Bronchial epithelial cell (primary cell): ENCODE results near the gene RALGAPA2. TPM values are rescaled to one million over a fixed set of nuclear protein-coding genes. Genes with fewer than 3 reads are reported as not detected.

Source experiments
- DNase-seq: peaks from one replicate; pipeline ENCODE4 v3.0.0-alpha.2; 2010; ENCODE audit warnings: low read depth
- FAIRE-seq: peaks from 2 replicates; lab custom pipeline; 2011; peaks lifted over from hg19 to GRCh38; lab: Jason Lieb, UNC
- H3K27me3 ChIP-seq: 2 replicates; pipeline ENCODE4 v1.5.1; 2011; ENCODE audit warnings: low read length; ENCODE audit not compliant: control insufficient read depth, insufficient read depth
- H3K36me3 ChIP-seq: 2 replicates; pipeline ENCODE4 v1.5.1; 2011; ENCODE audit warnings: low read length; ENCODE audit not compliant: control insufficient read depth, insufficient read depth
- H3K4me3 ChIP-seq: 2 replicates; pipeline ENCODE4 v1.5.1; 2011; ENCODE audit warnings: mild to moderate bottlenecking, low read depth, low read length, control low read depth
- total RNA-seq: library from RNA; depleted of rRNA; stranded (reverse); fragments of >200 nt; gene quantifications from 2 replicates; pipeline ENCODE4 v1.2.1, GENCODE V29; 2014
- TF ChIP-seq, protein P1 (sequence below): IDR thresholded peaks from 2 replicates; pipeline ENCODE4 v1.5.1; 2011; ENCODE audit warnings: mild to moderate bottlenecking, moderate library complexity, low read length, control low read depth, inconsistent platforms; ENCODE audit not compliant: insufficient read depth, severe bottlenecking

The RALGAPA2 gene
- total RNA-seq, 1 donor from 2014 or later, result 8.7 TPM

DNA sequence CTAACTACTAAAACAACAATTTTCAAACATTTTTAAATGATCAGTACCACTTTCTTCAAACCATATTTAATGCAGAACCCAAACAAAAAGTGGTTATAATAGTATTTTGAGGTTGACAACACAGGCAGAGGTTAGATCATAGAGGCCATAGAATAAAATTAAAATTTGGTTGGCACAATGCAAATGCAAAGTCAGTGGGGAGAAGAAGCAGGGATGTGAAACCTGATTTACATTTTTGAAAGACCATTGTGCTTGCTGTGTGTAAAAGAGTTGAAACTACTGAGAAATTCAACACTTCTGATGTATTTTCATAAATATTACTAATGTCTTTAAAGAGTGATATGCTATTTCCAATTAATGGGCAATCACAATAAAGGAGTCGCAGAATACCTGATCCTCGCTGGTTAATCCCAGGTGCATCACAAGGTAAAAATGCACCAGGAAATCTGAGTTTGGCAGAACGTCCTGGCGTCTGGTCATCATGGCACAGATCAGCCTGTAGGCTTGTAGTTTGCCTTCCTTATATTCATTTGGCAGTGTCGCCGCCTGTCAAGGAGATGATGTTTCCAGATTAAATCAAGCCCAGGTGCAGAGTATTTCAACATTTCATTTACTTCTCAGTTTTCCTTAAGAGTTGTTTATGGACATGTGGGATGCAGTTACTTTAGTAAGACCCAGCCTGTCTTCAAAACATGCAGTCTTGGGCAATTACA is 141.2 kb downstream of the RALGAPA2 start:
- Histone ChIP-seq H3K36me3 (no peaks in the 10 kb centered on the region), H3K4me3 (no peak overlapping the region), H3K27me3 (no peaks in the 10 kb centered on the region)
- FAIRE-seq, result peak; percentile 7
- TF ChIP-seq, protein P1, sequence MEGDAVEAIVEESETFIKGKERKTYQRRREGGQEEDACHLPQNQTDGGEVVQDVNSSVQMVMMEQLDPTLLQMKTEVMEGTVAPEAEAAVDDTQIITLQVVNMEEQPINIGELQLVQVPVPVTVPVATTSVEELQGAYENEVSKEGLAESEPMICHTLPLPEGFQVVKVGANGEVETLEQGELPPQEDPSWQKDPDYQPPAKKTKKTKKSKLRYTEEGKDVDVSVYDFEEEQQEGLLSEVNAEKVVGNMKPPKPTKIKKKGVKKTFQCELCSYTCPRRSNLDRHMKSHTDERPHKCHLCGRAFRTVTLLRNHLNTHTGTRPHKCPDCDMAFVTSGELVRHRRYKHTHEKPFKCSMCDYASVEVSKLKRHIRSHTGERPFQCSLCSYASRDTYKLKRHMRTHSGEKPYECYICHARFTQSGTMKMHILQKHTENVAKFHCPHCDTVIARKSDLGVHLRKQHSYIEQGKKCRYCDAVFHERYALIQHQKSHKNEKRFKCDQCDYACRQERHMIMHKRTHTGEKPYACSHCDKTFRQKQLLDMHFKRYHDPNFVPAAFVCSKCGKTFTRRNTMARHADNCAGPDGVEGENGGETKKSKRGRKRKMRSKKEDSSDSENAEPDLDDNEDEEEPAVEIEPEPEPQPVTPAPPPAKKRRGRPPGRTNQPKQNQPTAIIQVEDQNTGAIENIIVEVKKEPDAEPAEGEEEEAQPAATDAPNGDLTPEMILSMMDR, result no peak
- DNase-seq, result no peak

GRCh38 chr20:20568604-20569205 is 143.7 kb downstream of the RALGAPA2 start:
- TF ChIP-seq, protein P1, result peak; percentile 58
- FAIRE-seq (no peak), DNase-seq (peak; percentile 45)
- H3K36me3 ChIP-seq, result peaks cover 1% of the 10 kb centered on the region
- no peaks in the 10 kb centered on the region for H3K27me3 ChIP-seq
- H3K4me3 ChIP-seq, result no peak overlapping the region

DNA sequence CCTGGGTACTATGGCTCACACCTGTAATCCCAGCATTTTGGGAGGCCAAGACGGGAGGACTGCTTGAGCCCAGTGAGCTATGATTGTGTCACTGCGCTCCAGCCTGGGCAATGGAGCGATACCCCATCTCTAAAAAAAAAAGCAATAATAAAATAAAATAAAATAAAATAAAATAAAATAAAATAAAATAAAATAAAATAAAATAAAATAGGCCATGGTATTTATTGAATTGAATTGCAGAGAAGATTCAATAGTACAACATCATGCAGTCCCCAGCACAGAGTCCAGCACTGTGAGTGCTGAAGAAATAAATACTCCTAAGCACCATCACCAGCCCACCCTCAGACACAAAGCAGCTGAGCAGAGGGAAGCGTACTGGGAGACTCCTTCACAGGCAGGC is 144.7 kb downstream of the RALGAPA2 start:
- H3K27me3 ChIP-seq, result no peaks in the 10 kb centered on the region
- TF ChIP-seq, protein P1, result no peak
- FAIRE-seq (no peak), DNase-seq (no peak)
- no peak overlapping the region for H3K4me3 ChIP-seq
- peaks cover 1% of the 10 kb centered on the region for H3K36me3 ChIP-seq

DNA sequence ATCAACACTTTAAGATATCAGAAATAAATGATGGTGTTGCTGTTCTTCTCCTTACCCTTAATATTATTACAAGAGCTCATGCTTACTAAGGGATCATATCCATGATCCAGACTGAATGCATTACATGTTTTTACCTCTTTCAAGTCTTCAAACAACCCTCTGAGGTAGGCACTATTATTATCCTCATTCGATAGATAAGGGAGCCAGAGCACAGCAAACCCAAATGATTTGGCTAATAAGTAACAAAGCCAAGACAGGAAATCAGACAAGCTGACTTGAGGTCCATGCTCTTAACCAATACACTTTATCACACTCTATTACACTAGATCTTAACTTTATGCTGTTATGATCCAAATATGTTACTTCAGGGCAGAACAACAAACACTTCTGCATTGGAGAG is 145.9 kb downstream of the RALGAPA2 start:
- Histone ChIP-seq H3K36me3 (peaks cover 1% of the 10 kb centered on the region), H3K4me3 (no peak overlapping the region), H3K27me3 (no peaks in the 10 kb centered on the region)
- FAIRE-seq (no peak), DNase-seq (no peak)
- TF ChIP-seq, protein P1, result no peak

- FAIRE-seq (no peak), DNase-seq (no peak)
- Histone ChIP-seq H3K4me3 (no peak overlapping the region), H3K27me3 (no peaks in the 10 kb centered on the region), H3K36me3 (peaks cover 1% of the 10 kb centered on the region)
- TF ChIP-seq, protein P1, result no peak
Observed at GRCh38 chr20:20564279-20564678, 148.2 kb downstream of the RALGAPA2 start.

GRCh38 chr20:20562507-20562906 is 149.9 kb downstream of the RALGAPA2 start:
- H3K36me3 ChIP-seq, result peaks cover 1% of the 10 kb centered on the region
- DNase-seq, result no peak
- TF ChIP-seq, protein P1, result no peak
- no peak for FAIRE-seq
- no peak overlapping the region for H3K4me3 ChIP-seq
- no peaks in the 10 kb centered on the region for H3K27me3 ChIP-seq
